H1 (cell line): ENCODE data around the gene ISOC2. TPM values are rescaled to one million over a fixed set of nuclear protein-coding genes. Genes with fewer than 3 reads are reported as not detected.

Source experiments
- BACH1 ChIP-seq: IDR thresholded peaks from 2 replicates; pipeline ENCODE4 v1.6.1; 2012; ENCODE audit warnings: low read length, improper control_type of control experiment
- BRCA1 ChIP-seq: IDR thresholded peaks from 2 replicates; pipeline ENCODE4 v1.6.1; 2012; ENCODE audit warnings: low read depth, low read length, improper control_type of control experiment
- EZH2 ChIP-seq: fragments of 200-600 bp; sonication (generic); IDR thresholded peaks from 2 replicates; pipeline ENCODE4 v1.7.1; 2012; ENCODE audit warnings: low read depth, mild to moderate bottlenecking, moderate library complexity, low read length, inconsistent platforms; ENCODE audit not compliant: severe bottlenecking
- FOSL1 ChIP-seq: IDR thresholded peaks from 2 replicates; pipeline ENCODE4 v1.6.1; 2011; ENCODE audit warnings: mild to moderate bottlenecking, low read depth, low read length, moderate library complexity; ENCODE audit not compliant: insufficient read depth
- JUND ChIP-seq: IDR thresholded peaks from 2 replicates; pipeline ENCODE4 v1.6.1; 2011; ENCODE audit warnings: mild to moderate bottlenecking, improper control_type of control experiment, low read length
- KDM1A ChIP-seq: fragments of 200-600, 300-600 bp; sonication (generic); IDR thresholded peaks from 2 replicates; pipeline ENCODE4 v1.7.1; 2016; ENCODE audit warnings: mild to moderate bottlenecking, low read length, borderline replicate concordance
- KDM5A ChIP-seq: fragments of 200-600 bp; IDR thresholded peaks from 2 replicates; pipeline ENCODE4 v1.7.1; 2012; ENCODE audit warnings: mild to moderate bottlenecking, low read length, inconsistent platforms, mixed read lengths
- RFX5 ChIP-seq: IDR thresholded peaks from 2 replicates; pipeline ENCODE4 v1.6.1; 2011; ENCODE audit warnings: low read depth, low read length, improper control_type of control experiment, borderline replicate concordance
- SP2 ChIP-seq: IDR thresholded peaks from 2 replicates; pipeline ENCODE4 v1.6.1; 2012; ENCODE audit warnings: mild to moderate bottlenecking, low read length, inconsistent platforms
- SP4 ChIP-seq: IDR thresholded peaks from 2 replicates; pipeline ENCODE4 v1.6.1; 2012; ENCODE audit warnings: low read length, inconsistent platforms
- TAF1 ChIP-seq: IDR thresholded peaks from 2 replicates; pipeline ENCODE4 v1.6.1; 2011; ENCODE audit warnings: mild to moderate bottlenecking, low read depth, low read length
- polyA plus RNA-seq, 7 experiments: library from polyadenylated mRNA; depleted of rRNA in 3 of 7; stranded (reverse) in 5 of 7; unstranded in 2 of 7; fragments of >200 nt in 5 of 7; fragments of 200-250 nt in 2 of 7; gene quantifications; 1 replicate in 5 of 7; 2 replicates in 1 of 7; 4 replicates in 1 of 7; pipeline versions ENCODE4 v1.2.1 to v1.2.3, GENCODE V29; 2011 to 2013; ENCODE audit warnings: missing spikeins in 2 of 7, mixed read lengths in 2 of 7
- total RNA-seq: library from RNA; stranded (reverse); fragmentation: NEBNext Ultra II Directional; extraction: Animal tissue kit (Norgen Biotek cat#: 25700); gene quantifications from 2 replicates; pipeline ENCODE4 v1.2.1, GENCODE V29; 2021

Gene ISOC2
- total and polyA plus RNA-seq, 2 of the 8 experiments (the other 6 are each of a cell fraction or from before 2014, with no cell fraction given): 96.9 to 152 TPM

DNA sequence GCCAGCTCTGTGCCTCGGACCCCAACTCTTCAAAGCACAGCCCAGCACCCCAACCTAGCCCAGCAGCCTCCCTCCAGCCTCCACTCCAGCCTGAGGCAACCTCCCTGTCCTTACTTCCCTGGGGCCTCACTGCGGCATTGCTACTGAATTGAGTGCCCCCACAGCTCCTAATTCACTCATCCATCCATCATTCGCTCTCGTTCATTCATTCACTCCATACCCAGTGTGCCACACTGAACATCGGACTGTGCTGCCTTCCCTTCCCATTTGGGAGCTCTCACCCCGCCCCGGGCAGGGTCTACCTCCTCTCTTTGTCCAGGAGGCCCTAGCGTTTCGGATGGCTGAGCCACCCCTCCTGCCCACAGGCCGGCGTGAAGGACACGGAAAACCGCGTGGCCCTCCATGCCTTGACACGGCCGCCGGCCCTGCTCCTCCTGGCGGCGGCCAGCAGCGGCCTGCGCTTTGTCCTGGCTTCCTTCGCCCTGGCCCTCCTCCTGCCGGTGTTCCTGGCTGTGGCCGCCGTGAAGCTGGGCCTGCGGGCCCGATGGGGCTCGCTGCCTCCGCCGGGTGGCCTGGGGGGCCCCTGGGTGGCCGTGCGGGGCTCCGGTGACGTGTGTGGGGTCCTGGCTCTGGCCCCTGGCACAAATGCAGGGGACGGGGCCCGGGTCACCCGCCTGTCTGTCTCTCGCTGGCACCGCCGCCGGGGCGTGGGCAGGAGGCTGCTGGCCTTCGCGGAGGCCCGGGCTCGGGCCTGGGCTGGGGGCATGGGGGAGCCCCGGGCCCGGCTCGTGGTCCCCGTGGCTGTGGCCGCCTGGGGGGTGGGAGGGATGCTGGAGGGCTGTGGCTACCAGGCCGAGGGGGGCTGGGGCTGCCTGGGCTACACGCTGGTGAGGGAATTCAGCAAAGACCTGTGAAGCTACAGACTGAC, 24.9 kb upstream of the ISOC2 start (continued):
- TF ChIP-seq BRCA1 (no peak), BACH1 (no peak), SP2 (no peak), KDM1A (no peak), FOSL1 (no peak), KDM5A (no peak), SP4 (no peak), RFX5 (no peak), EZH2 (no peak), JUND (no peak), TAF1 (no peak)
